Endodermal cell (in vitro differentiated cells): Measurements from ENCODE around the gene AGBL1. TPM values are rescaled to one million over a fixed set of nuclear protein-coding genes. Genes with fewer than 3 reads are reported as not detected.

Source experiments
- DNase-seq: peaks from one replicate; pipeline ENCODE4 v3.0.0-alpha.2; 2017
- H3K27ac ChIP-seq: 2 replicates; pipeline ENCODE4 v1.5.1; 2013; ENCODE audit warnings: mild to moderate bottlenecking, low read depth, low read length, moderate library complexity
- H3K27me3 ChIP-seq: 2 replicates; pipeline ENCODE4 v1.6.1; 2013; ENCODE audit warnings: mild to moderate bottlenecking, low read length, moderate library complexity; ENCODE audit not compliant: insufficient read depth, control insufficient read depth, poor library complexity, severe bottlenecking
- H3K36me3 ChIP-seq: 2 replicates; pipeline ENCODE4 v1.7.0; 2013; ENCODE audit warnings: mild to moderate bottlenecking, low read length, moderate library complexity; ENCODE audit not compliant: control insufficient read depth, insufficient read depth
- H3K4me1 ChIP-seq: one replicate; pipeline ENCODE4 v1.7.0; 2013; ENCODE audit warnings: low read length; ENCODE audit not compliant: control insufficient read depth, insufficient read depth
- H3K4me3 ChIP-seq: 2 replicates; pipeline ENCODE4 v1.5.1; 2013; ENCODE audit warnings: mild to moderate bottlenecking, low read length, moderate library complexity
- H3K9ac ChIP-seq: 2 replicates; pipeline ENCODE4 v1.6.1; 2013; ENCODE audit warnings: mild to moderate bottlenecking, low read length, moderate library complexity; ENCODE audit not compliant: poor library complexity, severe bottlenecking; ENCODE audit errors: extremely low read depth
- H3K9me3 ChIP-seq: 2 replicates; pipeline ENCODE4 v1.6.1; 2013; ENCODE audit warnings: mild to moderate bottlenecking, low read length, moderate library complexity; ENCODE audit not compliant: control insufficient read depth
- H3K27ac Mint-ChIP-seq: 2 replicates; pipeline ENCODE4 v1.8.0; 2020; ENCODE audit warnings: mixed read lengths
- H3K27me3 Mint-ChIP-seq: 2 replicates; pipeline ENCODE4 v1.8.0; 2021; ENCODE audit warnings: mild to moderate bottlenecking, mixed read lengths; ENCODE audit not compliant: insufficient read depth
- H3K36me3 Mint-ChIP-seq: 2 replicates; pipeline ENCODE4 v1.8.0; 2020; ENCODE audit warnings: low read depth, mixed read lengths
- H3K4me1 Mint-ChIP-seq: 2 replicates; pipeline ENCODE4 v1.8.0; 2020; ENCODE audit warnings: mixed read lengths
- H3K4me3 Mint-ChIP-seq: 2 replicates; pipeline ENCODE4 v1.8.0; 2020; ENCODE audit warnings: mild to moderate bottlenecking, moderate library complexity, mixed read lengths
- H3K9me3 Mint-ChIP-seq: 2 replicates; pipeline ENCODE4 v1.8.0; 2020; ENCODE audit warnings: mild to moderate bottlenecking, mixed read lengths
- WGBS, 2 experiments: methylation state at CpG; one replicate each; pipeline versions ENCODE4 v1.1.5 to v1.1.7; 2013; ENCODE audit warnings: missing lambda C conversion rate in 2 of 2, mixed read lengths in 1 of 2; ENCODE audit not compliant: insufficient coverage in 1 of 2, insufficient read length in 1 of 2; 5-methylcytosine and 5-hydroxymethylcytosine counted together
- total RNA-seq, 2 donors: library from RNA; stranded (reverse); fragmentation: NEBNext Ultra II Directional in 1 of 2; extraction: Animal tissue kit (Norgen Biotek cat#: 25700) in 1 of 2; gene quantifications; 2 replicates in 1 of 2; 3 replicates in 1 of 2; pipeline ENCODE4 v1.2.1, GENCODE V29; 2021
- TF ChIP-seq, protein P1 (sequence below): fragments of 200-600 bp; sonication (generic); conservative IDR thresholded peaks from 2 replicates; pipeline ENCODE4 v1.5.0; 2021; ENCODE audit warnings: antibody characterized with exemption, mild to moderate bottlenecking

The AGBL1 gene
- total RNA-seq, 2 donors from 2014 or later = 0.07 to 0.11 TPM

DNA sequence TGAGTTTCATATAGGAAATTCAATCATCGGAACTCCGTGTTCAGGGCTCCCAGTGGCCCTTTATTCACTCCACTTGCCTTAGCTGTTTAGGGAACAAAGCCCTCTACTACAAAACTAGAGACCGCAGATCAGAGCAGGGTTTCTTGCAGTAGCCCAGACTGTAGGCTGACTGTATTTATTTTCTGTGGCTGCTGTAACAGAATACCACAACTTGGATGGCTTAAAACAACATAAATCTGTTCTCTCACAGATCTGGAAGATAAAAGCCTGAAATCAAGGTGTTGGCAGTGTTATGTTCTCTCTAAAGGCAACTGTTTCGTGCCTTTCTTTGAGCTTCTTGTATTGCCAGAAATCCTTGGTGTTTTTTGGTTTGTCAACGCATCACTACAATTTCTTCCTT lies 479.0 kb downstream of the AGBL1 start:
- H3K36me3 Mint-ChIP-seq = peaks cover 4% of the 10 kb centered on the region
- H3K27ac Mint-ChIP-seq = no peak overlapping the region
- Histone ChIP-seq H3K27ac (no peak overlapping the region), H3K27me3 (no peaks in the 10 kb centered on the region), H3K4me1 (peaks cover 4% of the 10 kb centered on the region), H3K9ac (no peak overlapping the region), H3K4me3 (no peak overlapping the region), H3K9me3 (peaks cover 3% of the 10 kb centered on the region), H3K36me3 (no peaks in the 10 kb centered on the region)
- peaks cover 19% of the 10 kb centered on the region for H3K4me1 Mint-ChIP-seq
- peaks cover 26% of the 10 kb centered on the region for H3K9me3 Mint-ChIP-seq
- DNase-seq = no peak
- H3K4me3 Mint-ChIP-seq = no peak overlapping the region
- 90 to 91% methylated on average over 5 of the region's 5 CpGs for WGBS, 2 experiments
- TF ChIP-seq, protein P1, sequence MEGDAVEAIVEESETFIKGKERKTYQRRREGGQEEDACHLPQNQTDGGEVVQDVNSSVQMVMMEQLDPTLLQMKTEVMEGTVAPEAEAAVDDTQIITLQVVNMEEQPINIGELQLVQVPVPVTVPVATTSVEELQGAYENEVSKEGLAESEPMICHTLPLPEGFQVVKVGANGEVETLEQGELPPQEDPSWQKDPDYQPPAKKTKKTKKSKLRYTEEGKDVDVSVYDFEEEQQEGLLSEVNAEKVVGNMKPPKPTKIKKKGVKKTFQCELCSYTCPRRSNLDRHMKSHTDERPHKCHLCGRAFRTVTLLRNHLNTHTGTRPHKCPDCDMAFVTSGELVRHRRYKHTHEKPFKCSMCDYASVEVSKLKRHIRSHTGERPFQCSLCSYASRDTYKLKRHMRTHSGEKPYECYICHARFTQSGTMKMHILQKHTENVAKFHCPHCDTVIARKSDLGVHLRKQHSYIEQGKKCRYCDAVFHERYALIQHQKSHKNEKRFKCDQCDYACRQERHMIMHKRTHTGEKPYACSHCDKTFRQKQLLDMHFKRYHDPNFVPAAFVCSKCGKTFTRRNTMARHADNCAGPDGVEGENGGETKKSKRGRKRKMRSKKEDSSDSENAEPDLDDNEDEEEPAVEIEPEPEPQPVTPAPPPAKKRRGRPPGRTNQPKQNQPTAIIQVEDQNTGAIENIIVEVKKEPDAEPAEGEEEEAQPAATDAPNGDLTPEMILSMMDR = no peak
- peaks cover 1% of the 10 kb centered on the region for H3K27me3 Mint-ChIP-seq

DNA sequence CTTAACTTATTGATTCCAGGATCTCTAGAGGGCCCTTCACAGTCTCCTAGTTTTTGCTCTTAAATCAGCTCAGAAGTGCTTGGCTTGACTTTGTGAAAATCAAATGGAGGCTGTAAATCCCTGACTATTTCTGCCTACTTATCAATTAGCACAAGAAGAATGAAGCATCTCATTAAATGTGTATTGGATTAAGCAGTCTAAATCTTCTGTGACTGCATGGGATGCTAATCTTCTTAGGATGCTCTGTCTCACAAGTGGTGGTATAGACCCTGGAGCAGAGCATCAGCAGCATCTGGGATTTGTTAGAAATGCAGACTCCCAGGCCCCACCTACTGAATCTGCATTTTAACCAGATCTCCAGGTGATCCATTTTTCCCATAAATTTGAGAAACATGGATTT lies 488.7 kb downstream of the AGBL1 start:
- H3K4me1 Mint-ChIP-seq = peaks cover 13% of the 10 kb centered on the region
- TF ChIP-seq, protein P1 = no peak
- peaks cover 32% of the 10 kb centered on the region for H3K9me3 Mint-ChIP-seq
- Histone ChIP-seq H3K36me3 (no peaks in the 10 kb centered on the region), H3K27ac (no peak overlapping the region), H3K4me1 (no peaks in the 10 kb centered on the region), H3K9ac (no peak overlapping the region), H3K27me3 (no peaks in the 10 kb centered on the region), H3K9me3 (peaks cover 15% of the 10 kb centered on the region), H3K4me3 (no peak overlapping the region)
- peaks cover 2% of the 10 kb centered on the region for H3K27me3 Mint-ChIP-seq
- no peak overlapping the region for H3K27ac Mint-ChIP-seq
- no peak overlapping the region for H3K4me3 Mint-ChIP-seq
- peaks cover 1% of the 10 kb centered on the region for H3K36me3 Mint-ChIP-seq
- no peak for DNase-seq

DNA sequence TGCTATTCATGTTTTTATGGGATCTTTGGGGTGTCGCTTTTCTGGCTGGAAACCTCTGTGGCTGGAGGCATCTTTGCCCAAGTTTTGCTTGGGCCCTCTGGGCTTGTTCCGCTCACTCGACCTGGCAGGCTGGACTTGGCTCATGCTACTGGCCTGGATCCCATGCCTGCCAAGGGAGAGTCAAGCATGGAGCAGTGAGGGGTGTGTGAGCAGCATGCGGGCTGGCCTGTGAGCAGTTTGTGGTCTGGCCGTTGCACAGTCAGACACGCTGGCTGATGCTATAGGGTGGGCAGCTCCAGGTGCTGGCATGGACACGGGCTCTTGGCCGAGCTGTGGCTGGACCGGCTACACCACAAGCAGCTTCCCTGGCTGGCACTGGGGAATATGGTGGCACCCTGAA lies 491.1 kb downstream of the AGBL1 start:
- Mint-ChIP-seq H3K4me3 (no peak overlapping the region), H3K9me3 (peaks cover 11% of the 10 kb centered on the region), H3K27me3 (peaks cover 2% of the 10 kb centered on the region), H3K27ac (no peak overlapping the region), H3K4me1 (peaks cover 13% of the 10 kb centered on the region), H3K36me3 (peaks cover under 1% of the 10 kb centered on the region)
- no peak overlapping the region for H3K27ac ChIP-seq
- H3K9me3 ChIP-seq = peaks cover 15% of the 10 kb centered on the region
- H3K27me3 ChIP-seq = no peaks in the 10 kb centered on the region
- WGBS, 2 experiments = 94 to 98% methylated on average over 6 to 9 of the region's 9 CpGs
- no peak for DNase-seq
- H3K9ac ChIP-seq = no peak overlapping the region
- H3K36me3 ChIP-seq = no peaks in the 10 kb centered on the region
- no peak overlapping the region for H3K4me3 ChIP-seq
- no peaks in the 10 kb centered on the region for H3K4me1 ChIP-seq
- TF ChIP-seq, protein P1 = no peak
